ENCODE measurements around the gene F12.

Gene F12

DNA sequence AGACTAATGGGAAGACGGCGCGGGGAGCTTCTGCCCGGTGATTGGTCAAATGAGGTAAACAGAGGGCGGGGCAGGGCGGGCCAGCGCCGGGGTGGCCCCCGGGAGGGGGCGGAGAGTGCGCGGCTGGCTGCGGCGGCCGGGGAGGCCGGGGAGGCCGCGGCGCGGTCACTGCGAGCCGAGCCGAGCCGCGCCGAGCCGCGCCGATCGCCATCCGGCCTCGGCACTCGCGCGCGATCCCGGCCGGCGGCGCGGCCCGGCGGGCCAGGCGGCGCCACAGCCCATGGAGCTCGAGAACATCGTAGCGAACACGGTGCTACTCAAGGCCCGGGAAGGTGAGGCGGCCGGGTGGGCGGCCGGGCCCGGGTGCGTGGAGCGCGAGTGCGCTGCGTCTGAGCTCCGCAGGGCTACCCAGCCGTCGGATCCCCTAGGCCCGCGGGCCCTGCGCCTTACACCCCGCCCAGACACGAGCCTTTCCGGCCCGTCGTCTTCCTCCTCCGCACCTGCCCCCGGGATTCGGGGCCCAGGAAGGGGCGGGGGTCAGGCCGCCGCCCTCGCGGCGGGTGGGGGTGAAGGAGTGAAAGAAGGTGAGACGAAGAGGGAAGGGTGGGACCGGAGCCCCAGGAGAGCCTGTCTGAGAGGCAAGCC is 17.3 kb upstream of the F12 start, which contains the start of gene GRK6 (continued):
- TF ChIP-seq, protein P1, sequence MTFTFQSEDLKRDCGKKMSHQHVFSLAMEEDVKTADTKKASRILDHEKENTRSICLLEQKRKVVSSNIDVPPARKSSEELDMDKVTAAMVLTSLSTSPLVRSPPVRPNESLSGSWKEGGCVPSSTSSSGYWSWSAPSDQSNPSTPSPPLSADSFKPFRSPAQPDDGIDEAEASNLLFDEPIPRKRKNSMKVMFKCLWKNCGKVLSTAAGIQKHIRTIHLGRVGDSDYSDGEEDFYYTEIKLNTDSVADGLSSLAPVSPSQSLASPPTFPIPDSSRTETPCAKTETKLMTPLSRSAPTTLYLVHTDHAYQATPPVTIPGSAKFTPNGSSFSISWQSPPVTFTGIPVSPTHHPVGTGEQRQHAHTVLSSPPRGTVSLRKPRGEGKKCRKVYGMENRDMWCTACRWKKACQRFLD (tag by site-specific recombination; IDR thresholded peaks at IDR 0.05): no peak
- TF ChIP-seq ZNF596 (tag by site-specific recombination; IDR thresholded peaks at IDR 0.05) (no peak), KLF16 (tag by site-specific recombination; IDR thresholded peaks at IDR 0.05) (0 out of 2 replicates have a peak, but pooled peaks have one; percentile 20), EGR2 (tag by site-specific recombination; IDR thresholded peaks at IDR 0.05; ENCODE audit: low read depth) (peak; percentile 88), WT1 (tag by site-specific recombination; IDR thresholded peaks at IDR 0.05) (no peak), KLF9 (tag by site-specific recombination; IDR thresholded peaks at IDR 0.05; ENCODE audit: low read depth) (peak; percentile 30), ZNF791 (tag by site-specific recombination; IDR thresholded peaks at IDR 0.05) (no peak), ZIC2 (tag by site-specific recombination; IDR thresholded peaks at IDR 0.05) (no peak), MEIS1 (CRISPR knock-in tag; IDR thresholded peaks at IDR 0.05; ENCODE audit: borderline replicate concordance) (no peak), KLF1 (tag by site-specific recombination; IDR thresholded peaks at IDR 0.05) (peak; percentile 87), ZBTB1 (tag by site-specific recombination; IDR thresholded peaks at IDR 0.05) (no peak), ZEB2 (tag by site-specific recombination; IDR thresholded peaks at IDR 0.05) (0 out of 2 replicates have a peak, but pooled peaks have one; percentile 8), ZNF530 (tag by site-specific recombination; IDR thresholded peaks at IDR 0.05; ENCODE audit: low read depth) (no peak), GLIS1 (tag by site-specific recombination; IDR thresholded peaks at IDR 0.05) (peak; percentile 44; the same call in 1 of the 2 replicates), ZNF433 (tag by site-specific recombination; IDR thresholded peaks at IDR 0.05; ENCODE audit: low read depth) (no peak), YY1 (tag by site-specific recombination; IDR thresholded peaks at IDR 0.05) (no peak), KLF7 (tag by site-specific recombination; IDR thresholded peaks at IDR 0.05; ENCODE audit: borderline replicate concordance) (no peak), ZNF175 (tag by site-specific recombination; IDR thresholded peaks at IDR 0.05) (no peak), ZNF248 (tag by site-specific recombination; IDR thresholded peaks at IDR 0.05) (no peak), ZNF174 (tag by site-specific recombination; IDR thresholded peaks at IDR 0.05) (no peak), ZNF394 (tag by site-specific recombination; IDR thresholded peaks at IDR 0.05; ENCODE audit: borderline replicate concordance) (no peak), ZFHX2 (tag by site-specific recombination; conservative IDR thresholded peaks at IDR 0.05) (peak; percentile 91), ZNF366 (tag by site-specific recombination; conservative IDR thresholded peaks at IDR 0.05) (no peak), ZNF19 (tag by site-specific recombination; IDR thresholded peaks at IDR 0.05; ENCODE audit: low read depth) (no peak), ZNF677 (tag by site-specific recombination; IDR thresholded peaks at IDR 0.05) (no peak), ZSCAN23 (tag by site-specific recombination; IDR thresholded peaks at IDR 0.05) (no peak), HOXA7 (CRISPR knock-in tag; IDR thresholded peaks at IDR 0.05; ENCODE audit: borderline replicate concordance) (no peak)
- TF ChIP-seq, protein P2, sequence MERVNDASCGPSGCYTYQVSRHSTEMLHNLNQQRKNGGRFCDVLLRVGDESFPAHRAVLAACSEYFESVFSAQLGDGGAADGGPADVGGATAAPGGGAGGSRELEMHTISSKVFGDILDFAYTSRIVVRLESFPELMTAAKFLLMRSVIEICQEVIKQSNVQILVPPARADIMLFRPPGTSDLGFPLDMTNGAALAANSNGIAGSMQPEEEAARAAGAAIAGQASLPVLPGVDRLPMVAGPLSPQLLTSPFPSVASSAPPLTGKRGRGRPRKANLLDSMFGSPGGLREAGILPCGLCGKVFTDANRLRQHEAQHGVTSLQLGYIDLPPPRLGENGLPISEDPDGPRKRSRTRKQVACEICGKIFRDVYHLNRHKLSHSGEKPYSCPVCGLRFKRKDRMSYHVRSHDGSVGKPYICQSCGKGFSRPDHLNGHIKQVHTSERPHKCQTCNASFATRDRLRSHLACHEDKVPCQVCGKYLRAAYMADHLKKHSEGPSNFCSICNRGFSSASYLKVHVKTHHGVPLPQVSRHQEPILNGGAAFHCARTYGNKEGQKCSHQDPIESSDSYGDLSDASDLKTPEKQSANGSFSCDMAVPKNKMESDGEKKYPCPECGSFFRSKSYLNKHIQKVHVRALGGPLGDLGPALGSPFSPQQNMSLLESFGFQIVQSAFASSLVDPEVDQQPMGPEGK (tag by site-specific recombination; IDR thresholded peaks at IDR 0.05): no peak; the same call in none of the 2 replicates
- TF ChIP-seq, protein P3, sequence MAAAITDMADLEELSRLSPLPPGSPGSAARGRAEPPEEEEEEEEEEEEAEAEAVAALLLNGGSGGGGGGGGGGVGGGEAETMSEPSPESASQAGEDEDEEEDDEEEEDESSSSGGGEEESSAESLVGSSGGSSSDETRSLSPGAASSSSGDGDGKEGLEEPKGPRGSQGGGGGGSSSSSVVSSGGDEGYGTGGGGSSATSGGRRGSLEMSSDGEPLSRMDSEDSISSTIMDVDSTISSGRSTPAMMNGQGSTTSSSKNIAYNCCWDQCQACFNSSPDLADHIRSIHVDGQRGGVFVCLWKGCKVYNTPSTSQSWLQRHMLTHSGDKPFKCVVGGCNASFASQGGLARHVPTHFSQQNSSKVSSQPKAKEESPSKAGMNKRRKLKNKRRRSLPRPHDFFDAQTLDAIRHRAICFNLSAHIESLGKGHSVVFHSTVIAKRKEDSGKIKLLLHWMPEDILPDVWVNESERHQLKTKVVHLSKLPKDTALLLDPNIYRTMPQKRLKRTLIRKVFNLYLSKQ (tag by site-specific recombination; IDR thresholded peaks at IDR 0.05; ENCODE audit: borderline replicate concordance): no peak
- TF ChIP-seq, protein P4, sequence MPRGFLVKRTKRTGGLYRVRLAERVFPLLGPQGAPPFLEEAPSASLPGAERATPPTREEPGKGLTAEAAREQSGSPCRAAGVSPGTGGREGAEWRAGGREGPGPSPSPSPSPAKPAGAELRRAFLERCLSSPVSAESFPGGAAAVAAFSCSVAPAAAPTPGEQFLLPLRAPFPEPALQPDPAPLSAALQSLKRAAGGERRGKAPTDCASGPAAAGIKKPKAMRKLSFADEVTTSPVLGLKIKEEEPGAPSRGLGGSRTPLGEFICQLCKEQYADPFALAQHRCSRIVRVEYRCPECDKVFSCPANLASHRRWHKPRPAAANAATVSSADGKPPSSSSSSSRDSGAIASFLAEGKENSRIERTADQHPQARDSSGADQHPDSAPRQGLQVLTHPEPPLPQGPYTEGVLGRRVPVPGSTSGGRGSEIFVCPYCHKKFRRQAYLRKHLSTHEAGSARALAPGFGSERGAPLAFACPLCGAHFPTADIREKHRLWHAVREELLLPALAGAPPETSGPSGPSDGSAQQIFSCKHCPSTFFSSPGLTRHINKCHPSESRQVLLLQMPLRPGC (tag by site-specific recombination; IDR thresholded peaks at IDR 0.05): 0 out of 2 replicates have a peak, but pooled peaks have one; percentile 15
- TF ChIP-seq, protein P5, sequence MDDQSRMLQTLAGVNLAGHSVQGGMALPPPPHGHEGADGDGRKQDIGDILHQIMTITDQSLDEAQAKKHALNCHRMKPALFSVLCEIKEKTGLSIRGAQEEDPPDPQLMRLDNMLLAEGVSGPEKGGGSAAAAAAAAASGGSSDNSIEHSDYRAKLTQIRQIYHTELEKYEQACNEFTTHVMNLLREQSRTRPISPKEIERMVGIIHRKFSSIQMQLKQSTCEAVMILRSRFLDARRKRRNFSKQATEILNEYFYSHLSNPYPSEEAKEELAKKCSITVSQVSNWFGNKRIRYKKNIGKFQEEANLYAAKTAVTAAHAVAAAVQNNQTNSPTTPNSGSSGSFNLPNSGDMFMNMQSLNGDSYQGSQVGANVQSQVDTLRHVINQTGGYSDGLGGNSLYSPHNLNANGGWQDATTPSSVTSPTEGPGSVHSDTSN (CRISPR knock-in tag; IDR thresholded peaks at IDR 0.05): no peak
- TF ChIP-seq, protein P6, sequence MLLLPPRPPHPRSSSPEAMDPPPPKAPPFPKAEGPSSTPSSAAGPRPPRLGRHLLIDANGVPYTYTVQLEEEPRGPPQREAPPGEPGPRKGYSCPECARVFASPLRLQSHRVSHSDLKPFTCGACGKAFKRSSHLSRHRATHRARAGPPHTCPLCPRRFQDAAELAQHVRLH (tag by site-specific recombination; IDR thresholded peaks at IDR 0.05): no peak
- TF ChIP-seq, protein P7, sequence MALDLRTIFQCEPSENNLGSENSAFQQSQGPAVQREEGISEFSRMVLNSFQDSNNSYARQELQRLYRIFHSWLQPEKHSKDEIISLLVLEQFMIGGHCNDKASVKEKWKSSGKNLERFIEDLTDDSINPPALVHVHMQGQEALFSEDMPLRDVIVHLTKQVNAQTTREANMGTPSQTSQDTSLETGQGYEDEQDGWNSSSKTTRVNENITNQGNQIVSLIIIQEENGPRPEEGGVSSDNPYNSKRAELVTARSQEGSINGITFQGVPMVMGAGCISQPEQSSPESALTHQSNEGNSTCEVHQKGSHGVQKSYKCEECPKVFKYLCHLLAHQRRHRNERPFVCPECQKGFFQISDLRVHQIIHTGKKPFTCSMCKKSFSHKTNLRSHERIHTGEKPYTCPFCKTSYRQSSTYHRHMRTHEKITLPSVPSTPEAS (tag by site-specific recombination; IDR thresholded peaks at IDR 0.05): no peak

All from HEK293 (cell line).